ENCODE measurements around the gene FFAR1. TPM values are rescaled to one million over a fixed set of nuclear protein-coding genes. Genes with fewer than 3 reads are reported as not detected.
"Not testable (repeated sequence)": the region's sequence is repeated elsewhere in the genome, so short reads cannot be mapped to it uniquely, and the experiment has no call there.

Gene FFAR1
- total RNA-seq, 1 donor from 2014 or later: 0.04 TPM

DNA sequence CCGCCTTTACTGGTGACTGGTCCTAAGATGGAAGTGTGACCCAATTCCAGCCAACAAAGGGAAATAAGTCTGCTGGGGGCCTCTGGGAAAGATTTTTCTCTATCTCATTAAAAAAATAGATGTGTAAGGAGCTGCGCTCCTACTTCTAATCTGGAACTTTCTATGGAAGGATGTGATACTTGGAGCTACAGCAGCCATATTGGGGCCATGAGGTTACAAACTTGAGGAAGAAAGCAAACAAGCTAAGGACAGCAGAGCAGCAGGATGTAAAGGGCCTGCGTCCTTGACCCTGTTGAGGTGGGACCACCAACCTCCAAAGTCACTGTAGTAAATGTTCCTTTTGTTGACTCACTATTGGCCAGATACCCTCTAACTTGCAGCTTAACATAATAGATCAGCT lies 30.7 kb downstream of the FFAR1 start:
- Histone ChIP-seq H3K27me3 (ENCODE audit: control insufficient read depth, insufficient read depth, low read length) (no peaks in the 10 kb centered on the region), H3K4me3 (ENCODE audit: low read depth, low read length) (no peak overlapping the region), H3K36me3 (ENCODE audit: control insufficient read depth, insufficient read depth, low read length) (no peaks in the 10 kb centered on the region)
- no peak for DNase-seq (ENCODE audit: low read depth)
- no peak for TF ChIP-seq CTCF (IDR thresholded peaks at IDR 0.05; ENCODE audit: insufficient read depth, low read length, poor library complexity, severe bottlenecking)

DNA sequence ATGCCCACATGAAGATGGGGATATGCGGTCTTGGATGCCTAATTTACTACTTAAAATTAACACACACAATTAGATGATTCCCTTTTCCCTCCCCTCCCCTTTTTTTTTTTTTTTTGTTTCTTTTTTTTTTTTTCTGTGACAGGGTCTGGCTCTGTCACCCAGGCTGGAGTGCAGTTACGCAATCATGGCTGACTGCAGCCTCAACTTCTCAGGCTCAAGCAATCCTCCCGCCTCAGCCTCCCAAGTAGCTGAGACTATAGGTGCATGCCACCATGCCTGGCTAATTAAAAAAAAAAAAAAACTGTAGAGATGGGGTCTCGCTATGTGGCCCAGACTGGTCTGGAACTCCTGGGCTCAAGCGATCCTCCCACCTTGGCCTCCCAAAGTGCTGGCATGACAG lies 31.8 kb downstream of the FFAR1 start:
- H3K27me3 ChIP-seq (ENCODE audit: control insufficient read depth, insufficient read depth, low read length); H3K36me3 ChIP-seq (ENCODE audit: control insufficient read depth, insufficient read depth, low read length); DNase-seq (ENCODE audit: low read depth): not testable (repeated sequence)

DNA sequence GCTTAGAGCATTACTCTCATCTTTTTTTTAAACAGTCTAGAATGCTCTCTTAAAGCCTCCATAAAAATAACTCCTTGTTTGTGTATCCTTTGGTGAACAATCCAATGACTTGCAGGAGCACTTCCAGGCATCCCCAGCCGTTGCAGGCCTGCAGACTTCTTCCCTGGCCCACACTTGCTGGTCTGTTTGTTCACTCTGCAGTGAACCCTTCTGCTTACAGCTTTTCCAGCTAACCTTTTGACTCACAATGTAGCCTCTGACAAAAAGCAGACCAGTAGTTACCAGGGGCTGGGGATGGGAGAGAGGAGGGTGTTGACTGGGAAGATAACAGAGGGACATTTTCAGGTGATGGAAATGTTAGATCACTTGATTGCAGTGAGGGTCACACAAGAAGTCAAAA lies 32.3 kb downstream of the FFAR1 start:
- Histone ChIP-seq H3K27me3 (ENCODE audit: control insufficient read depth, insufficient read depth, low read length) (no peaks in the 10 kb centered on the region), H3K4me3 (ENCODE audit: low read depth, low read length) (no peak overlapping the region), H3K36me3 (ENCODE audit: control insufficient read depth, insufficient read depth, low read length) (no peaks in the 10 kb centered on the region)
- no peak for TF ChIP-seq CTCF (IDR thresholded peaks at IDR 0.05; ENCODE audit: insufficient read depth, low read length, poor library complexity, severe bottlenecking)
- no peak for DNase-seq (ENCODE audit: low read depth)

More for the DNA sequence above, 31.8 kb downstream of the FFAR1 start:
- not testable (repeated sequence) for H3K4me3 ChIP-seq (ENCODE audit: low read depth, low read length)

GRCh38 chr19:35380450-35381124 lies 32.9 kb downstream of the FFAR1 start:
- no peaks in the 10 kb centered on the region for H3K27me3 ChIP-seq (ENCODE audit: control insufficient read depth, insufficient read depth, low read length)
- H3K4me3 ChIP-seq (ENCODE audit: low read depth, low read length): no peak overlapping the region
- TF ChIP-seq CTCF (IDR thresholded peaks at IDR 0.05; ENCODE audit: insufficient read depth, low read length, poor library complexity, severe bottlenecking): no peak
- H3K36me3 ChIP-seq (ENCODE audit: control insufficient read depth, insufficient read depth, low read length): no peaks in the 10 kb centered on the region
- no peak for DNase-seq (ENCODE audit: low read depth)

DNA sequence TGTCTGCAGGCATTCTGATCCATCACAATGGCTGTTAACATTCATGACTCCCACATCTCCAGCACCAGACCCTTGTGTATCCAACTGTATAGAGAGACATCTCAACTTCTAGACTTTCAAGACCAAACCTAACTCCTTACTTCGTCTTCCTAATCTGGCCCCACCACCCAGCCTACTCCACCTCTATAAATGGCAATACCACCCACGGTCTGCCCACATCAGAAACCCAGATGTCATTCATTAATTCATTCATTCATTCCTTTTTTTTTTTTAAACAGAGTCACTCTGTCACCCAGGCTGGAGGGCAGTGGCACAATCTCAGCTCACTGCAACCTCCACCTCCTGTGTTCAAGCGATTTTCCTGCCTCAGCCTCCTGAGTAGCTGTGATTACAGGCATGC lies 33.6 kb downstream of the FFAR1 start:
- Histone ChIP-seq H3K4me3 (ENCODE audit: low read depth, low read length) (no peak overlapping the region), H3K36me3 (ENCODE audit: control insufficient read depth, insufficient read depth, low read length) (no peaks in the 10 kb centered on the region), H3K27me3 (ENCODE audit: control insufficient read depth, insufficient read depth, low read length) (no peaks in the 10 kb centered on the region)
- DNase-seq (ENCODE audit: low read depth): no peak
- TF ChIP-seq CTCF (IDR thresholded peaks at IDR 0.05; ENCODE audit: insufficient read depth, low read length, poor library complexity, severe bottlenecking): no peak

GRCh38 chr19:35381926-35382325 lies 34.2 kb downstream of the FFAR1 start:
- TF ChIP-seq CTCF (IDR thresholded peaks at IDR 0.05; ENCODE audit: insufficient read depth, low read length, poor library complexity, severe bottlenecking): no peak
- H3K4me3 ChIP-seq (ENCODE audit: low read depth, low read length): no peak overlapping the region
- H3K36me3 ChIP-seq (ENCODE audit: control insufficient read depth, insufficient read depth, low read length): no peaks in the 10 kb centered on the region
- H3K27me3 ChIP-seq (ENCODE audit: control insufficient read depth, insufficient read depth, low read length): no peaks in the 10 kb centered on the region
- no peak for DNase-seq (ENCODE audit: low read depth)
